ENCODE data around the gene PPARD. TPM values are rescaled to one million over a fixed set of nuclear protein-coding genes. Genes with fewer than 3 reads are reported as not detected.

PPARD gene
- total RNA-seq, 1 donor, result 1.3 TPM

Small RNAs within 50 kb of the gene (small RNA-seq; reads per million reads assigned to genes)
- not detected for gene MIR7111

Other genes starting within 250 kb of the PPARD start
- 2.2 TPM for gene TCP11, start 201.2 kb upstream of the PPARD start, total RNA-seq
- gene SCUBE3, start 128.6 kb upstream of the PPARD start, total RNA-seq, result not detected
- 51.2 TPM for gene ZNF76, start 82.8 kb upstream of the PPARD start, total RNA-seq
- gene DEF6, start 44.7 kb upstream of the PPARD start, total RNA-seq, result 80.5 TPM
- gene FANCE, start 109.8 kb downstream of the PPARD start, total RNA-seq, result 9.7 TPM
- 3,900 TPM for gene RPL10A, start 125.8 kb downstream of the PPARD start, total RNA-seq
- 0.54 TPM for gene TEAD3, start 154.5 kb downstream of the PPARD start, total RNA-seq
- gene TULP1, start 170.3 kb downstream of the PPARD start, total RNA-seq, result not detected

Data from hematopoietic multipotent progenitor cell (in vitro differentiated cells).